ENCODE data around the gene NCAPG. TPM values are rescaled to one million over a fixed set of nuclear protein-coding genes. Genes with fewer than 3 reads are reported as not detected.

Gene NCAPG
- total and polyA plus RNA-seq, 7 donors, result 0.13 to 0.44 (median 0.30) TPM

DNA sequence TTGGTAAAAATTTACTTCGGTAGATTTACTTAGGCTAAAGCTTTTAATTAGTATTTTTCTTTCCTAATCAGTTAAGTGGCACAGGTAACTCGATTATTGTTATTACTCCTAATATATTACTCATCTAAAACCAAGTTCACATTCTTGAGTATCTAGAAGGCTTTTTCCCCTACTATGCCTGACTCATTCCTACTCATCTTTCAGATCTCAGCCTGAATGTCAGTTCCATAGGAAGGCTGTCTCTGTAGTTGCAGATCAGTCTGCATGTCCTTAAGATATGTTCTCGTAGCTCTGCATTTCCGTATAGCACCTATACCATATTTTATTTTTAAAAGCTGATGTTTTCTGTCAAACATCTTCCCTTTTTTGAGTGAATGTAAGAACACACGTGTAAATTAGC, 23.5 kb upstream of the NCAPG start:
- TF ChIP-seq, protein P1, sequence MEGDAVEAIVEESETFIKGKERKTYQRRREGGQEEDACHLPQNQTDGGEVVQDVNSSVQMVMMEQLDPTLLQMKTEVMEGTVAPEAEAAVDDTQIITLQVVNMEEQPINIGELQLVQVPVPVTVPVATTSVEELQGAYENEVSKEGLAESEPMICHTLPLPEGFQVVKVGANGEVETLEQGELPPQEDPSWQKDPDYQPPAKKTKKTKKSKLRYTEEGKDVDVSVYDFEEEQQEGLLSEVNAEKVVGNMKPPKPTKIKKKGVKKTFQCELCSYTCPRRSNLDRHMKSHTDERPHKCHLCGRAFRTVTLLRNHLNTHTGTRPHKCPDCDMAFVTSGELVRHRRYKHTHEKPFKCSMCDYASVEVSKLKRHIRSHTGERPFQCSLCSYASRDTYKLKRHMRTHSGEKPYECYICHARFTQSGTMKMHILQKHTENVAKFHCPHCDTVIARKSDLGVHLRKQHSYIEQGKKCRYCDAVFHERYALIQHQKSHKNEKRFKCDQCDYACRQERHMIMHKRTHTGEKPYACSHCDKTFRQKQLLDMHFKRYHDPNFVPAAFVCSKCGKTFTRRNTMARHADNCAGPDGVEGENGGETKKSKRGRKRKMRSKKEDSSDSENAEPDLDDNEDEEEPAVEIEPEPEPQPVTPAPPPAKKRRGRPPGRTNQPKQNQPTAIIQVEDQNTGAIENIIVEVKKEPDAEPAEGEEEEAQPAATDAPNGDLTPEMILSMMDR (IDR thresholded peaks at IDR 0.05), result no peak
- Histone ChIP-seq H3K9me3 (no peaks in the 10 kb centered on the region), H3K36me3 (ENCODE audit: insufficient read depth in 1 of 2, low read depth in 1 of 2) (no peaks in the 10 kb centered on the region), H3K4me1 (peaks cover under 1% of the 10 kb centered on the region), H3K27ac (no peak overlapping the region), H3K4me3 (no peak overlapping the region), H3K27me3 (ENCODE audit: insufficient read depth in 3 of 3, low read length in 2 of 3) (no peaks in the 10 kb centered on the region)
- ATAC-seq, result no peak
- 84 to 88% (median 85%) methylated on average over 5 of the region's 5 CpGs for WGBS, 3 donors
- DNase-seq, result no peak
- intact Hi-C loops (cut with DNase I), result no loop called here

DNA sequence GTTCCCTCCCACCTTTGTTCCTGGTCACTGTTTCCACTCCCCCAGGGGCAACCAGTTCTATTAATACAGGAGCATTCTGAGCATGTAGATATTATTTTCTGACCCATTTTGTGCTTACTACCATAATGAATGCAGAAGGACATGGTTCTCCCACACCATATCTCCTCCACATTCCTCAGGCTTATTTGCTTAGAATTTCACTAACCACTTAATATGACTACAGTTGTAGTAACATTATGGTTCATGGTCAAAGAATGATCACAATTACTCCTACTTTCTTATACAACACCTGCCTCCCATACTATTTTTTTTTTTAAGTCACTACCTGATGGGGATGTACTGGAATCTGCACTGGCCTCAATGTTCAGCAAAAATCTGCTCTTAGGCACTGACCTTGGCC, 21.8 kb upstream of the NCAPG start:
- Histone ChIP-seq H3K4me3 (no peak overlapping the region), H3K27me3 (ENCODE audit: insufficient read depth in 3 of 3, low read length in 2 of 3) (no peaks in the 10 kb centered on the region), H3K27ac (no peak overlapping the region), H3K36me3 (ENCODE audit: insufficient read depth in 1 of 2, low read depth in 1 of 2) (no peaks in the 10 kb centered on the region), H3K4me1 (no peaks in the 10 kb centered on the region), H3K9me3 (no peaks in the 10 kb centered on the region)
- intact Hi-C loops (cut with DNase I), result no loop called here
- ATAC-seq (no peak), DNase-seq (no peak)
- TF ChIP-seq, protein P1 (IDR thresholded peaks at IDR 0.05), result no peak

DNA sequence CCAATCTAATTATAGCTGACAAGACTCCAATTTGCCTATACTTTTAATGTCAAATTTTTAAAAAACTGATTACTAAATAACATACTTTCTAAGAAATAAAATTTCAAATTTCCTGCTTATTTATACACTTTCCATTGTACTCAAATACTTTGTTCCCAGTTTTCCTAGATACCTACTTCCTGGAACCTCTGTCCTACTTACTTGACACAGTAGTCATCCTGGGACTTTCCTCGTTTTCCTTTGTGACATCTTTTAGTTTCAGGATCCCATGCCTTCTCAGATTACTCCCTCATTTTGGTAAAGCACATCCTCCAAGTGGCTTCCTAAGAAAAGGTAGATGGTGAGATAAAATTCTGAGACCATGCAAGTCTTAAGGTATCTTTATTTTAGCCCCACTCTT, 16.0 kb upstream of the NCAPG start:
- no peaks in the 10 kb centered on the region for H3K4me1 ChIP-seq
- no peak overlapping the region for H3K27ac ChIP-seq
- ATAC-seq, result no peak
- intact Hi-C loops (cut with DNase I), result no loop called here
- TF ChIP-seq, protein P1 (IDR thresholded peaks at IDR 0.05), result no peak
- DNase-seq, result no peak
- H3K4me3 ChIP-seq, result no peak overlapping the region
- H3K9me3 ChIP-seq, result no peaks in the 10 kb centered on the region
- peaks cover 0 to 6% of the 10 kb centered on the region in 2 donors for H3K36me3 ChIP-seq (ENCODE audit: insufficient read depth in 1 of 2, low read depth in 1 of 2)
- no peaks in the 10 kb centered on the region for H3K27me3 ChIP-seq (ENCODE audit: insufficient read depth in 3 of 3, low read length in 2 of 3)
- 32 to 55% (median 47%) methylated on average over 1 of the region's 1 CpG for WGBS, 3 donors

DNA sequence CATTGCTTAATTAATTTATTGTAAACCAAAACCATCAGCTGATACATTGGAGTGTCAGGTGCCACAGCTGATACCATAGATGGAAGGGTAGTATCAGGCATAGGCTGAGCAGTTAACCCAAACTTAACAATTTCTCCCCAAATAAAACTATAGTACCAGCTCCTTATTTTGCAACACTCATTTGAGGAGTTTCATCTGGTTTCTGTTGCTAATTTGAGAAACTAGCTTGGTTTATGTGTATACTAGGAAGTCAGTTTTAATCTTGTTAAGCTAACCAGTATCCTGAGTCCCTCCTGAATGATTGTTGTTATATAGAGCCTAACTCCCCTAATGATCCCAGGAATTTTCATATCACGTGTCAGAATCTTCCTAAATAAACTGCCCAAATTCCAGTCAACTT, 13.0 kb upstream of the NCAPG start:
- Histone ChIP-seq H3K27me3 (ENCODE audit: insufficient read depth in 3 of 3, low read length in 2 of 3) (no peaks in the 10 kb centered on the region), H3K27ac (no peak overlapping the region), H3K4me1 (no peaks in the 10 kb centered on the region), H3K4me3 (no peak overlapping the region), H3K36me3 (ENCODE audit: insufficient read depth in 1 of 2, low read depth in 1 of 2) (peaks cover 0 to 25% of the 10 kb centered on the region in 2 donors), H3K9me3 (no peaks in the 10 kb centered on the region)
- 97 to 98% (median 97%) methylated on average over 1 of the region's 1 CpG for WGBS, 3 donors
- ATAC-seq (no peak), DNase-seq (no peak)
- TF ChIP-seq, protein P1 (IDR thresholded peaks at IDR 0.05), result no peak
- intact Hi-C loops (cut with DNase I), result no loop called here

DNA sequence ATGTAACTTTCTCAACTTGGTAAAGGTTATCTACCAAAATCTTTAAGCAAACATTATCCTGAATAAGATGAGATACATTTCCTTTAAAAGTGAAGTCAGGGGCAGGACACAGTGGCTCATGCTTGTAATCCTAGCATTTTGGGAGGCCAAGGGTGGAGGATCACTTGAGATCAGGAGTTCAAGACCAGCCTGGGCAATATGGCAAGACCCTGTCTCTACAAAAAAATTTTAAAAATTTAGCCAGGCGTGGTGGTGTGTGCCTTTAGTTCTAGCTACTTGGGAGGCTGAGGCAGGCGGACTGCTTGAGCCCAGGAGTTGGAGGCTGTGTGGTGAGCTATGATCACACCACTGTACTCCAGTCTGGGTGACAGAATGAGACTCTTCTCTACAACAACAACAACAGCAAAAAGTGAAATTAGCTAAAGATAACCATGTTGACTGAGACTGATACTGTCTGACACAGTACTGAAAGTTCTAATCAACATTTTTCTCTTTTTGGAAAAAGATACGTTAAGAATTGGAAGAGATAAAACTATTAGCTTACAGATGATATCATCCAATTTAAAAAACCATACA, 5.1 kb upstream of the NCAPG start:
- TF ChIP-seq, protein P1 (IDR thresholded peaks at IDR 0.05), result no peak
- 84 to 89% (median 89%) methylated on average over 3 of the region's 3 CpGs for WGBS, 3 donors
- Histone ChIP-seq H3K4me1 (peaks cover 36% of the 10 kb centered on the region), H3K36me3 (ENCODE audit: insufficient read depth in 1 of 2, low read depth in 1 of 2) (peaks cover 9 to 38% of the 10 kb centered on the region in 2 donors), H3K9me3 (no peaks in the 10 kb centered on the region), H3K27ac (no peak overlapping the region), H3K4me3 (no peak overlapping the region), H3K27me3 (ENCODE audit: insufficient read depth in 3 of 3, low read length in 2 of 3) (no peaks in the 10 kb centered on the region)
- DNase-seq, result no peak
- intact Hi-C loops (cut with DNase I), result loop anchor here (5.0 to 10.0 kb wide), 3 partner anchors 168 to 258 kb away; partner anchors contain the start of gene LAP3 (in 1 of the 2)
- ATAC-seq, result no peak
